Muscle of leg (tissue), 11 donors: ENCODE measurements around the gene KIAA1958. TPM values are rescaled to one million over a fixed set of nuclear protein-coding genes. Genes with fewer than 3 reads are reported as not detected.

Source experiments
- DNase-seq: peaks from one replicate; pipeline ENCODE4 v3.0.0; 2013
- H3K27ac ChIP-seq: one replicate; pipeline ENCODE4 v1.5.1; 2013; ENCODE audit warnings: mild to moderate bottlenecking, low read length, control low read depth
- H3K27me3 ChIP-seq: one replicate; pipeline ENCODE4 v1.6.1; 2013; ENCODE audit warnings: low read length; ENCODE audit not compliant: control insufficient read depth, insufficient read depth
- H3K36me3 ChIP-seq: one replicate; pipeline ENCODE4 v1.6.1; 2013; ENCODE audit warnings: low read length; ENCODE audit not compliant: control insufficient read depth, insufficient read depth
- H3K4me1 ChIP-seq: one replicate; pipeline ENCODE4 v1.6.1; 2013; ENCODE audit warnings: low read length; ENCODE audit not compliant: control insufficient read depth, insufficient read depth
- H3K4me3 ChIP-seq: one replicate; pipeline ENCODE4 v1.5.1; 2013; ENCODE audit warnings: low read length, control low read depth
- H3K9me3 ChIP-seq: replicated peaks from 2 replicates; pipeline ENCODE4 v1.6.1; 2013; ENCODE audit warnings: low read depth, low read length; ENCODE audit not compliant: control insufficient read depth
- WGBS: methylation state at CpG from one replicate; pipeline ENCODE4 v1.1.5; 2013; ENCODE audit warnings: missing lambda C conversion rate; ENCODE audit not compliant: insufficient coverage; 5-methylcytosine and 5-hydroxymethylcytosine counted together
- polyA plus RNA-seq, 8 donors: library from polyadenylated mRNA; unstranded; fragments of 120-200 nt; gene quantifications; one replicate each; pipeline versions ENCODE4 v1.2.1 to v1.2.3, GENCODE V29; 2013; ENCODE audit warnings: inconsistent platforms in 1 of 8, low replicate concordance in 1 of 8; ENCODE audit not compliant: insufficient read length in 8 of 8, insufficient read depth in 1 of 8
- total RNA-seq: library from RNA; stranded (reverse); fragments of 120-200 nt; gene quantifications from one replicate; pipeline ENCODE4 v1.2.4, GENCODE V29; 2013

The KIAA1958 gene
- total and polyA plus RNA-seq, 9 donors, result 2.1 to 4.9 (median 3.3) TPM

DNA sequence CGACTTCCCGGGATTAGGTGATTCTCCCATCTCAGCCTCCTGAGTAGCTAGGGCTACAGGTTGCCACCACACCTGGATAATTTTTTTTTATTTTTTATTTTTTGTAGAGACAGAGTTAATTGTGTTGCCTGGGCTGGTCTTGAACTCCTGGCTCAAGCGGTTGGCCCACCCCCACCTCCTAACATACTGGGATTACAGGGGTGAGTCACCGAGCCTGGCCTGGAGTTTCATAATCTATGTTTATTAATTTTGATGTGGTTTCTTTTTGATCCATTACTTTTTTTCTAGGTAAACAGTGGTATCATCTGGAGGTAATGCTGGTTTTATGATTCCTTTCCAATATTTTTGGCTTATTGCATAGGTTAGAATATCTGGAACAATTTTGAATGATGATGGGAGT lies 54.2 kb downstream of the KIAA1958 start:
- Histone ChIP-seq H3K27me3 (no peaks in the 10 kb centered on the region), H3K4me3 (no peak overlapping the region), H3K36me3 (no peaks in the 10 kb centered on the region), H3K4me1 (no peaks in the 10 kb centered on the region), H3K27ac (no peak overlapping the region), H3K9me3 (no peaks in the 10 kb centered on the region)
- WGBS, result no CpG with 5 or more reads among the region's 4 CpGs
- no peak for DNase-seq

DNA sequence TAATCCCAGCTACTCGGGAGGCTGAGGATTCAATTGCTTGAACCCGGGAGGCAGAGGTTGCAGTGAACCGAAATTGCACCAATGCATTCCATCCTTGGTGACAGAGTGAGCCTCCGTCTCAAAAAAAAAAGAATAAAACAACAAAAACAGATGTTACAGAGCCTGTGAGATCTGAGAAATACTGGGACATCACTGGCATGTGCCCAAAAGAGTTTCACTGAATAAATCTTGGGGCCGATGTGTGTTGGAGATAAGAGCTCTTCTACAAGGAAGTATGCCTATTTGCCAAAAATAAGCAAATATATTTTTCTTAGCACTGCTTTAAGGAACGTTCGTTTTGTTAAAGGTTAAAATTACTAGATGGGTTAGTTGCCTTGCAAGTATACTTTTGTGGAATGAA lies 55.1 kb downstream of the KIAA1958 start:
- Histone ChIP-seq H3K27ac (no peak overlapping the region), H3K9me3 (no peaks in the 10 kb centered on the region), H3K36me3 (no peaks in the 10 kb centered on the region), H3K4me3 (no peak overlapping the region), H3K4me1 (peaks cover 6% of the 10 kb centered on the region), H3K27me3 (no peaks in the 10 kb centered on the region)
- peak; percentile 68 for DNase-seq
- WGBS, result 33% methylated on average over 2 of the region's 7 CpGs

DNA sequence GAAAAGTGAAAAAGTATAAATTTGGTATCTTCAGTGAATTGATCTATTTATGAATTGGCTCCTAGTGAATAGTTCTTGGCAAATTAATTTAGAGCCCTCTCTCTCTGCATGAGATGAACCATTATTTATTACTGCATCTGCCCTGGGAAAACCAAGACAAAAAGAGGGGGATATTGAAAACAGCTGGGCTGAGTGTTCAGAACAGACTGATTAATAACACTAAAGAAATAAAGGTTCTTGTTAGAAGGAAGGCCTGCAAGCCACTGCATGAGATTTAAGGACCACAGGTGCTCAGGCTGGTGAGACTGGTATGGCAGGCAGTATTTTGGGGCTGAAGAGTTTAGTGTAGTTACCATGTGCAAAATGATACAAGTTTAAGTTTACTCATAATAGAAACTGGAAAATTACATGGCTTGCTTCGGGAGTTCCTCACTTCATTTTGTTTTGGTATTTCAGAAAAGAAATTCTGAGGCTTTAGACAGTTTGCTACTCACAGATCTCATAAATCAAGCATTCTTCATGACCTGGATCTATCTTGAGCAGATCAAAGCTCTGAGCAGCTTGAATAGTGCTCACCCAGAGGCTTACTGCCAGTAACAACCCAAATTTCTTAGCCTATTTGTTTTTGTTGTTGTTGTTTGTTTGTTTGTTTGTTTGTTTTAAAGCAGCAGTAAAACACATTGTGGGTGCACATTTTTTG lies 56.1 kb downstream of the KIAA1958 start:
- Histone ChIP-seq H3K4me1 (peaks cover 6% of the 10 kb centered on the region), H3K4me3 (no peak overlapping the region), H3K36me3 (no peaks in the 10 kb centered on the region), H3K9me3 (no peaks in the 10 kb centered on the region), H3K27me3 (no peaks in the 10 kb centered on the region), H3K27ac (no peak overlapping the region)
- DNase-seq, result peak; percentile 33
- no CpG with 5 or more reads among the region's 1 CpG for WGBS

DNA sequence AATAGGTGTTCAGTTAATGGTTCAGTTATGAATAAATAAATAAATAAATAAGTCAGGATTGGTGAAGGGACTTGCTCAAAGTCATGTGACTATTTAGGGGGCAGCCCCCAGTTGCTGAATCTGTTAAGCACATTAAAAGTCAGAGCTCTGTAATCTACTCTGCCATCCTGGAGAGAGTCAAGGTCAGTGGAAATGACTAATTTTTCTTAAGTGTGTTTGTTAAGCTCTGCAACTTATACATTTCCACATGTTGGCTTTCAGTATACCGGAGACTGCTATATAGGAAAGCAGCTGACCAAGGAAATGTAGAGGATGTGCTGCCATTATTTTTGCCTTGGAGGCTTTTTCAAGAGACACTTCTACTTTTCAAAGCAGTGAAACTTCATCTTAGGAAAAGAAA lies 57.9 kb downstream of the KIAA1958 start:
- DNase-seq, result no peak
- Histone ChIP-seq H3K4me3 (no peak overlapping the region), H3K9me3 (no peaks in the 10 kb centered on the region), H3K27me3 (no peaks in the 10 kb centered on the region), H3K36me3 (no peaks in the 10 kb centered on the region), H3K27ac (no peak overlapping the region), H3K4me1 (peaks cover 6% of the 10 kb centered on the region)
- WGBS, result no CpG with 5 or more reads among the region's 1 CpG

DNA sequence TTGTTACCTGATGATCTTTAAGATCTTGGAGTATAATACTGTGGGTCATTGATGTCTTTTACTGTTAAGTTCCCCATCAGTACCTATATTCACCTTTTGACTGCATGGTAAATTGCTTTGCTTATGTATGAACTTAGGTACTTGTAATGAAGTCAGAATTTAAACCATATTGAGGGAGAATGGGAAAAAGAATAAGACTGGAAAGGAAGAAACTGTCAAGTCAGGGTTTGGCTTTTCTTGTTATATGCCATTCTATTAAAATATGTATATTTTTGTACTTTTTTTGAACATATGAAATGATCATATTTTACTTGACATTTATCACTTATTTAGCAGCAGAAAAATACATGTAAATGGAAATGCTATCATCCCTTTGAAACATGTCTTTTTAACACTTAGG lies 58.6 kb downstream of the KIAA1958 start:
- H3K9me3 ChIP-seq, result no peaks in the 10 kb centered on the region
- peaks cover 6% of the 10 kb centered on the region for H3K4me1 ChIP-seq
- H3K4me3 ChIP-seq, result no peak overlapping the region
- no peaks in the 10 kb centered on the region for H3K36me3 ChIP-seq
- no peak for DNase-seq
- H3K27me3 ChIP-seq, result no peaks in the 10 kb centered on the region
- no peak overlapping the region for H3K27ac ChIP-seq

DNA sequence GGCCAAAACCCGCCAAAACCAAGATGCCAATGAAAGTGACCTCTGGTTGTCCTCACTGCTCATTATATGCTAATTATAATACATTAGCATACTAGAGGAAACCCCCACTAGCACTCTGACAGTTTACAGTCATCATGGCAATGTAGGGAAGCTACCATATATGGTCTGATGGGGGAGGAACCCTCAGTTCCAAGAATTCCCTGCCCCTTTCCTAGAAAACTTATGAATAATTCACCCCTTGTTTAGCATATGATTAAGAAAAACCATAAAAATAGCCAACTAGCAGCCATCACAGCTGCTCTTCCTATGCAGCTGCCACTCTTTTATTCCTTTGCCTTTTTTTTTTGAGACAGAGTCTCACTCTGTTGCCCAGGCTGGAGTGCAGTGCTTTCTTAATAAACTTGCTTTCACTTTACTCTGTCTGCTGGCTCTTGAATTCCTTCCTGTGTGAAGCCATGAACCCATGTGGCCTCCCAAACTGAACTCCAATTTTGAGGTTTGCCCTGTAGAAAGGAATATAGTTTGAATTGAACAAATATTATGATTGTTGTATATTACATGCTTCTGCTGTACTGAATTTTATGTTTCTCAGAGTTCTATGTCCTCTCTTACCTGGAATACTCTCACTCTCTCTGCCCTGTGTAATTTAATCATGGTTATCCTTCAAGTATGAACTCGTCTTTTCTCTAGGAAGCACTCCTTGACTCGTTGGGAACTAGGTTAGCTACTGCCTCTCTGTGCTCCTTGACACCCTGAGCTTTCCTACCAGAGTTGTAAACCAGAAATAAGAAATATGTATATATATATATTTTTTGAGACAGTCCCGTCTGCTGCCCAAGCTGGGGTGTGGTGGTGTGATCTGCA lies 59.8 kb downstream of the KIAA1958 start:
- H3K4me3 ChIP-seq, result no peak overlapping the region
- H3K9me3 ChIP-seq, result no peaks in the 10 kb centered on the region
- no peaks in the 10 kb centered on the region for H3K36me3 ChIP-seq
- no peaks in the 10 kb centered on the region for H3K27me3 ChIP-seq
- H3K4me1 ChIP-seq, result peaks cover 6% of the 10 kb centered on the region
- peak overlapping the region; percentile 35 for H3K27ac ChIP-seq
- WGBS, result 80% methylated on average over 1 of the region's 4 CpGs
- peak; percentile 42 for DNase-seq

DNA sequence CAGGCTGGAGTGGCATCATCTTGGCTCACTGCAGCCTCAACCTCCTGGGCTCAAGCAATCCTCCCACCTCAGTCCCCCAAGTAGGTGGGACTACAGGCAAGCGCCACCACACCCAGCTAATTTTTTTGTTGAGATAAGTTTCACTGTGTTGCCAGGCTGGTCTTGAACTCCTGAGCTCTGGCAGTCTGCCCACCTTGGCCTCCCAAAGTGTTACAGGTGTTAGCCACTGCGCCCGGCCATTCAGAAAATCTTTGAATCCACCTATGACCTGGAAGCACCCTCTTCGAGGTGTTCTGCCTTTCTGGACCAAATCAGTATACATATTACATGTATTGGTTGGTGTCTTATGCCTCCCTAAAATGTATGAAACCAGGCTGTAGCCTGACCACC lies 61.4 kb downstream of the KIAA1958 start:
- no peak overlapping the region for H3K27ac ChIP-seq
- no peak for DNase-seq
- H3K4me1 ChIP-seq, result peaks cover 8% of the 10 kb centered on the region
- 100% methylated on average over 1 of the region's 4 CpGs for WGBS
- no peaks in the 10 kb centered on the region for H3K27me3 ChIP-seq
- no peaks in the 10 kb centered on the region for H3K9me3 ChIP-seq
- H3K4me3 ChIP-seq, result no peak overlapping the region
- no peaks in the 10 kb centered on the region for H3K36me3 ChIP-seq

DNA sequence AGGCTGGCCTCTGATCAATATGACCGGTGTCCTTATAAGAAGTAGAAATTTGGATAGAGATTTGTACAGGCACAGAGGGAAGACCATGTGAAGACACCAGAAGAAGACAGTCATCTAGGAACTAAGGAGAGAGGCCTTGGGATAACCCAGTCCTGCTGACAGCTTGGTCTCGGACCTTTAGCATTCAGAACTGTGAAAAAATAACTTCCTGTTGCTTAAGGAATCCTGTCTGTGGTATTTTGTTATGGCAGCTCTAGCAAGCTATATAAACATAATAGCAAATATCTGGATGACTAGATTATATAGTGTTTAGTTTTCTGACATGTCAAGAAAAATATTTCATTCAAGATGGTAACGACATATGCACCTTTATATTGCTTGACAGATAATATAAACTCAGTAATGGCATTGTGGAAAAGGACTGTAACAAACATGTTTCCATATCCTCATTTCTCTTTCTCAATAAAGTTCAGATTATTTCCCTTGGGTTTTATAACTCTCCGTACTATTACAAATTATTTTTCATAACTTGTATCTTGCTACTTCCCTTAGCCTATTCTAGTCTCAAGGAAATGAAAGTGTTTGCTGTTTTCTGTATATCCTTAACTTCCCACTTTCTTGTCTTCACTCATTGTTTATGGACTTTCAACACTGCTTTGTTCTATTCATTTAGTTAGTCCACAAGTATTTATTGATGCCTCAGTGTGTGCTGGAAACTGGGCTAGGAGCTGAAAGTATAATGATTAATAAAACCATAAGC lies 62.4 kb downstream of the KIAA1958 start:
- peak; percentile 28 for DNase-seq
- WGBS, result 79% methylated on average over 2 of the region's 4 CpGs
- H3K36me3 ChIP-seq, result no peaks in the 10 kb centered on the region
- H3K4me1 ChIP-seq, result peaks cover 8% of the 10 kb centered on the region
- no peaks in the 10 kb centered on the region for H3K27me3 ChIP-seq
- H3K27ac ChIP-seq, result no peak overlapping the region
- H3K9me3 ChIP-seq, result no peaks in the 10 kb centered on the region
- no peak overlapping the region for H3K4me3 ChIP-seq

DNA sequence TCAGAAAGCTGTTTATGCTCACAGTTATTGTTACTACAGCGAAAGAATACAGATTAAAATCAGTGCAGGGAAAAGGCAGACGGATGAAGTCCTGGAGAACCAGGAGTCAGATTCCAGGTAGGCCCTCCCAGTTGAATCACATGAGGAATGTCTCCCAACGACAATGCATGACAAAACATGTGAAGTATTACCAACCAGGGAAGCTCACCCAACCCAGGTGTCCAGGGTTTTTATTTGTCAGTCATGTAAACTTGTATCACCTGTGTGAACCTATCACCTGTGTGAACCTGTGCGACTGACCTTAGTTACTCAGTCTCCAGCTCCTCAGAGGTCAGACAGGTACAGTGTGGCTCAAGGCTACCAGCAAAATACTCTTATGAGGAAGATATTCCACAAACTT lies 63.9 kb downstream of the KIAA1958 start:
- no peaks in the 10 kb centered on the region for H3K9me3 ChIP-seq
- DNase-seq, result no peak
- H3K27me3 ChIP-seq, result no peaks in the 10 kb centered on the region
- no peak overlapping the region for H3K27ac ChIP-seq
- 79% methylated on average over 4 of the region's 4 CpGs for WGBS
- no peaks in the 10 kb centered on the region for H3K36me3 ChIP-seq
- H3K4me1 ChIP-seq, result peaks cover 8% of the 10 kb centered on the region
- no peak overlapping the region for H3K4me3 ChIP-seq

DNA sequence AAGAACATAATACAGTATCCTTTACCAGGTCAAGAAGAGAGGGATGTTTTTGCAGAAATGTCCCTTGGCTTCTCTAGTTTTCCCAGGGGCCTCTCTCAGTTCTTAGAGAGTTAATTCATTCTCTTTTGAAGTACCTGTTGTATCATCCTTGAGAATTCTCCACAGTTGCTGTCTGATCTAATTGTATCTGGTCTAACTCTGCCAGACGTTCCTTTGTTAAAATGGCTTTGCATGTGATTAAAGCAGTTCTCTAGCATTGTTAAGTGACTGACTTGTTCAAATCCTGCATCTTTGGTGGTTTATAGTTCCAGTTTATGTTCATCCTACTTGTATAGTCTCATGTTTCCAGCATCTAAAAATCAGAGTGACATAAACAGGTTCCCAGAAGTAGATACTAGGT lies 65.0 kb downstream of the KIAA1958 start:
- WGBS, result no CpG with 5 or more reads among the region's 1 CpG
- Histone ChIP-seq H3K9me3 (no peaks in the 10 kb centered on the region), H3K4me1 (peaks cover 3% of the 10 kb centered on the region), H3K27me3 (no peaks in the 10 kb centered on the region), H3K36me3 (no peaks in the 10 kb centered on the region), H3K27ac (no peak overlapping the region), H3K4me3 (no peak overlapping the region)
- no peak for DNase-seq
